Aorta (tissue), 5 donors: ENCODE data around the gene RFWD3. TPM values are rescaled to one million over a fixed set of nuclear protein-coding genes. Genes with fewer than 3 reads are reported as not detected.

Source experiments
- ATAC-seq: fragments of 200-7000 bp; cut with Tn5 transposase; one replicate; pipeline ENCODE4 v1.9.1; 2022; ENCODE audit warnings: moderate library complexity; ENCODE audit not compliant: low FRiP score
- DNase-seq, 2 donors: peaks; one replicate each; pipeline ENCODE4 v3.0.0-alpha.2; 2020
- H3K27ac ChIP-seq, 2 donors: one replicate each; pipeline ENCODE4 v1.5.1; 2013; ENCODE audit warnings: low read length in 2 of 2, mild to moderate bottlenecking in 2 of 2, moderate library complexity in 2 of 2, control low read depth in 1 of 2, inconsistent platforms in 1 of 2, low read depth in 1 of 2
- H3K27me3 ChIP-seq, 2 donors: one replicate each; pipeline ENCODE4 v1.6.1; 2013; ENCODE audit warnings: control low read depth in 1 of 2, low read length in 1 of 2, mild to moderate bottlenecking in 1 of 2, moderate library complexity in 1 of 2; ENCODE audit not compliant: insufficient read depth in 2 of 2, control insufficient read depth in 1 of 2
- H3K36me3 ChIP-seq, 2 donors: one replicate each; pipeline ENCODE4 v1.6.1; 2013; ENCODE audit warnings: control low read depth in 1 of 2, low read length in 1 of 2, mild to moderate bottlenecking in 1 of 2; ENCODE audit not compliant: insufficient read depth in 2 of 2, control insufficient read depth in 1 of 2
- H3K4me1 ChIP-seq, 2 donors: one replicate each; pipeline ENCODE4 v1.6.1; 2013; ENCODE audit warnings: low read length in 2 of 2, control low read depth in 1 of 2, mild to moderate bottlenecking in 1 of 2, moderate library complexity in 1 of 2; ENCODE audit not compliant: insufficient read depth in 2 of 2, control insufficient read depth in 1 of 2
- H3K4me3 ChIP-seq, 2 donors: one replicate each; pipeline ENCODE4 v1.5.1; 2013; ENCODE audit warnings: low read length in 2 of 2, control low read depth in 1 of 2, mild to moderate bottlenecking in 1 of 2
- H3K9me3 ChIP-seq: one replicate; pipeline ENCODE4 v1.6.1; 2013; ENCODE audit warnings: mild to moderate bottlenecking, low read length; ENCODE audit not compliant: control insufficient read depth
- WGBS, 2 donors: extraction: QIAGEN DNeasy Blood & Tissue Kit; methylation state at CpG; one replicate each; pipeline ENCODE4 v1.1.7; 2013; 5-methylcytosine and 5-hydroxymethylcytosine counted together
- intact Hi-C, 2 donors: fragments of 100-400 bp; cut with DNase I; formaldehyde crosslinking; loops; one replicate each; pipeline versions ENCODE4 v1.14.2 to v1.15.0; 2022
- polyA plus RNA-seq, 2 donors: library from polyadenylated mRNA; stranded (reverse); fragments of 200-250 nt; gene quantifications; one replicate each; pipeline ENCODE4 v1.2.3, GENCODE V29; 2013
- total RNA-seq, 2 donors: library from RNA; stranded (reverse); fragmentation: NEBNext Ultra II Directional; extraction: Animal tissue kit (Norgen Biotek cat#: 25700); gene quantifications; one replicate each; pipeline ENCODE4 v1.2.1, GENCODE V29; 2021
- donor health status: healthy with polysubstance abuse.
- donor health status: Bipolar disorder and iron deficiency.
- donor health status: DM: no; HTN: no; CAD: no.
- donor health status: DM: no; HTN: no; CAD: no.
- donor health status: DM: yes; HTN: yes; CAD: no.

Gene RFWD3
- total and polyA plus RNA-seq, 4 donors = 2.8 to 17.1 (median 9.9) TPM

- no peak overlapping the region for H3K4me3 ChIP-seq
- H3K4me1 ChIP-seq = no peaks in the 10 kb centered on the region
- intact Hi-C loops = no loop called here
- 62 to 68% methylated on average over 9 of the region's 9 CpGs for WGBS, 2 donors
- ATAC-seq (no peak), DNase-seq (no peak)
- H3K9me3 ChIP-seq = no peaks in the 10 kb centered on the region
- H3K27me3 ChIP-seq = no peaks in the 10 kb centered on the region
- no peak overlapping the region for H3K27ac ChIP-seq
- no peaks in the 10 kb centered on the region for H3K36me3 ChIP-seq
Observed at GRCh38 chr16:74583926-74584666, 82.6 kb downstream of the RFWD3 start.

GRCh38 chr16:74582970-74583369, 83.7 kb downstream of the RFWD3 start:
- DNase-seq = no peak
- no peak for ATAC-seq
- intact Hi-C loops = no loop called here
- H3K9me3 ChIP-seq = no peaks in the 10 kb centered on the region
- H3K4me1 ChIP-seq = no peaks in the 10 kb centered on the region
- WGBS, 2 donors = 97 to 100% methylated on average over 1 of the region's 1 CpG
- no peak overlapping the region for H3K4me3 ChIP-seq
- H3K27ac ChIP-seq = no peak overlapping the region
- H3K36me3 ChIP-seq = no peaks in the 10 kb centered on the region
- no peaks in the 10 kb centered on the region for H3K27me3 ChIP-seq

GRCh38 chr16:74580833-74581232, 85.8 kb downstream of the RFWD3 start:
- Histone ChIP-seq H3K36me3 (no peaks in the 10 kb centered on the region), H3K4me1 (no peaks in the 10 kb centered on the region), H3K27me3 (no peaks in the 10 kb centered on the region), H3K9me3 (no peaks in the 10 kb centered on the region), H3K4me3 (no peak overlapping the region), H3K27ac (no peak overlapping the region)
- DNase-seq = no peak
- intact Hi-C loops = no loop called here
- 75 to 78% methylated on average over 3 of the region's 3 CpGs for WGBS, 2 donors
- no peak for ATAC-seq

GRCh38 chr16:74578838-74579237, 87.8 kb downstream of the RFWD3 start:
- DNase-seq (no peak), ATAC-seq (no peak)
- H3K4me3 ChIP-seq = no peak overlapping the region
- intact Hi-C loops = no loop called here
- 94 to 96% methylated on average over 3 of the region's 3 CpGs for whole genome bisulfite sequencing, 2 donors
- no peak overlapping the region for H3K27ac ChIP-seq
- H3K9me3 ChIP-seq = no peaks in the 10 kb centered on the region
- H3K4me1 ChIP-seq = no peaks in the 10 kb centered on the region
- no peaks in the 10 kb centered on the region for H3K36me3 ChIP-seq
- no peaks in the 10 kb centered on the region for H3K27me3 ChIP-seq

- Histone ChIP-seq H3K4me3 (no peak overlapping the region), H3K27ac (no peak overlapping the region), H3K36me3 (no peaks in the 10 kb centered on the region), H3K4me1 (no peaks in the 10 kb centered on the region), H3K27me3 (no peaks in the 10 kb centered on the region), H3K9me3 (no peaks in the 10 kb centered on the region)
- 88% methylated on average over 3 of the region's 3 CpGs for WGBS, 2 donors
- DNase-seq = no peak
- ATAC-seq = no peak
- intact Hi-C loops = no loop called here
Observed at GRCh38 chr16:74578433-74578832, 88.2 kb downstream of the RFWD3 start.

- 65 to 70% methylated on average over 2 of the region's 2 CpGs for WGBS, 2 donors
- Histone ChIP-seq H3K36me3 (no peaks in the 10 kb centered on the region), H3K4me3 (no peak overlapping the region), H3K9me3 (no peaks in the 10 kb centered on the region), H3K27ac (no peak overlapping the region), H3K4me1 (no peaks in the 10 kb centered on the region), H3K27me3 (no peaks in the 10 kb centered on the region)
- intact Hi-C loops = no loop called here
- no peak for ATAC-seq
- DNase-seq = no peak
Observed at GRCh38 chr16:74577882-74578366, 88.8 kb downstream of the RFWD3 start.

GRCh38 chr16:74575807-74576643, 90.7 kb downstream of the RFWD3 start:
- ATAC-seq (no peak), DNase-seq (no peak)
- H3K4me3 ChIP-seq = no peak overlapping the region
- no peaks in the 10 kb centered on the region for H3K9me3 ChIP-seq
- no peak overlapping the region for H3K27ac ChIP-seq
- 49 to 53% methylated on average over 12 of the region's 12 CpGs for WGBS, 2 donors
- intact Hi-C loops = no loop called here
- no peaks in the 10 kb centered on the region for H3K4me1 ChIP-seq
- no peaks in the 10 kb centered on the region for H3K27me3 ChIP-seq
- H3K36me3 ChIP-seq = no peaks in the 10 kb centered on the region

GRCh38 chr16:74575175-74575806, 91.4 kb downstream of the RFWD3 start:
- no peak for ATAC-seq
- Histone ChIP-seq H3K36me3 (no peaks in the 10 kb centered on the region), H3K27ac (no peak overlapping the region), H3K9me3 (no peaks in the 10 kb centered on the region), H3K4me1 (no peaks in the 10 kb centered on the region), H3K4me3 (no peak overlapping the region), H3K27me3 (no peaks in the 10 kb centered on the region)
- WGBS, 2 donors = 92 to 93% methylated on average over 7 of the region's 7 CpGs
- intact Hi-C loops = no loop called here
- DNase-seq = no peak
